Testis (tissue), 2 donors: Measurements from ENCODE around the gene TMEM191B.
"Not testable (repeated sequence)": the region's sequence is repeated elsewhere in the genome, so short reads cannot be mapped to it uniquely, and the experiment has no call there.

Experiments
- POLR2A ChIP-seq: fragments of 450-650 bp; IDR thresholded peaks from one replicate; pipeline ENCODE4 v1.6.1; 2017; ENCODE audit warnings: antibody characterized with exemption, mild to moderate bottlenecking, moderate library complexity
- TF ChIP-seq, protein P1 (sequence below), 3 experiments: fragments of 450-650 bp in 2 of 3; fragments of 200-600 bp in 1 of 3; sonication (generic) in 1 of 3; IDR thresholded peaks; one replicate each; pipeline ENCODE4 v1.5.1; 2016 to 2019; ENCODE audit warnings: antibody characterized with exemption in 3 of 3, mild to moderate bottlenecking in 2 of 3, moderate library complexity in 1 of 3

DNA sequence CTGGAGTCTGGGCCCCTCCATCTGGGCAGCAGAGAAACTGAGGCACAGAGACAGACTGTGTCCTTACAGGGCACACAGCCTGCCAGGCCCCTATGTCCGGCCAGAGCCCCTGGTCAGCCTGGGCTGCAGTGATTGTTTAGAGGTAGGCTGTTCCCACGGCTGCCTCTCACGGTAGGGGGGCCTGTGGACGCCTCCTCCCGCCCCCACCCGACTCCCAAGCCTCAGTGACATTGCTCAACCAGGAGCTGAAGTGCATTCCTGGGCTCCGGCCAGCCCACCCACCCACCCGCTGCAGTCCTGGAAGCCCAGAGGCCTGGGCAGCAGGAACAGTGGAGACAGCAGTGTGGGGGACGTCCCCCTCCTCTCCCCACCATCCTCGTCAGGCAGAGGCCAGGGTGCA lies 14.1 kb upstream of the TMEM191B start:
- TF ChIP-seq, protein P1, sequence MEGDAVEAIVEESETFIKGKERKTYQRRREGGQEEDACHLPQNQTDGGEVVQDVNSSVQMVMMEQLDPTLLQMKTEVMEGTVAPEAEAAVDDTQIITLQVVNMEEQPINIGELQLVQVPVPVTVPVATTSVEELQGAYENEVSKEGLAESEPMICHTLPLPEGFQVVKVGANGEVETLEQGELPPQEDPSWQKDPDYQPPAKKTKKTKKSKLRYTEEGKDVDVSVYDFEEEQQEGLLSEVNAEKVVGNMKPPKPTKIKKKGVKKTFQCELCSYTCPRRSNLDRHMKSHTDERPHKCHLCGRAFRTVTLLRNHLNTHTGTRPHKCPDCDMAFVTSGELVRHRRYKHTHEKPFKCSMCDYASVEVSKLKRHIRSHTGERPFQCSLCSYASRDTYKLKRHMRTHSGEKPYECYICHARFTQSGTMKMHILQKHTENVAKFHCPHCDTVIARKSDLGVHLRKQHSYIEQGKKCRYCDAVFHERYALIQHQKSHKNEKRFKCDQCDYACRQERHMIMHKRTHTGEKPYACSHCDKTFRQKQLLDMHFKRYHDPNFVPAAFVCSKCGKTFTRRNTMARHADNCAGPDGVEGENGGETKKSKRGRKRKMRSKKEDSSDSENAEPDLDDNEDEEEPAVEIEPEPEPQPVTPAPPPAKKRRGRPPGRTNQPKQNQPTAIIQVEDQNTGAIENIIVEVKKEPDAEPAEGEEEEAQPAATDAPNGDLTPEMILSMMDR (IDR thresholded peaks at IDR 0.05) = not testable (repeated sequence)
- TF ChIP-seq POLR2A = not testable (repeated sequence)
